ENCODE results near the gene NLRC3. TPM values are rescaled to one million over a fixed set of nuclear protein-coding genes. Genes with fewer than 3 reads are reported as not detected.

Gene NLRC3
- total RNA-seq, 1 donor, result under 0.01 TPM

DNA sequence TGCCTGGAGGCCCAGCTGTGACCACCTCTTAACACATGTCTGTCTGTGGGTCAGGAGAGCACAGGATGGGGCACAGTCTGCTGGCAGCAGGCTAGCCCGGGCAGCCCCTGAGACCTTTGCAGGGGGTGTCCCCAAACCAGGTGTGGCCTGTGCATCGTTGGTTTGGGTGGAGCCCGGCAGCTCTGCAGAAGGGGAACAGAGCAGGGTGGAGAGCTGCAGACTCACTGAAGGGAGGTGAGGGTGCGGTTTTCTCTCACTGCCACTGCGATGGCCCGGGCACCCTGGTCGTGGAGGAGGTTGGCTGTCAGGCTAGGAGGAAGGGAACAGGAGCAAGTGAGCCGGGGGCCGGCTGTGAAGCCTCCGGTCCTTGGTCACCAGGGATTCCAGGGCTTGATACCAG is 28.8 kb downstream of the NLRC3 start:
- H3K79me2 ChIP-seq (ENCODE audit: insufficient read depth, low read length), result no peaks in the 10 kb centered on the region
- no peak for DNase-seq (ENCODE audit: insufficient read length, low spot score, missing footprints)
- H3K4me1 ChIP-seq (ENCODE audit: insufficient read depth, low read length), result no peaks in the 10 kb centered on the region
- H2AFZ ChIP-seq (ENCODE audit: low read length), result no peak overlapping the region
- no peak overlapping the region for H3K27ac ChIP-seq (ENCODE audit: low read depth, low read length)
- H3K36me3 ChIP-seq (ENCODE audit: insufficient read depth, low read length), result no peaks in the 10 kb centered on the region
- no peak overlapping the region for H3K4me2 ChIP-seq (ENCODE audit: insufficient read depth, low read length)
- H4K20me1 ChIP-seq (ENCODE audit: insufficient read depth, low read length), result no peaks in the 10 kb centered on the region
- TF ChIP-seq CTCF (IDR thresholded peaks at IDR 0.05; ENCODE audit: extremely low read depth, low read depth, low read length), result no peak
- no peak overlapping the region for H3K4me3 ChIP-seq (ENCODE audit: insufficient read depth, low read length)
- H3K27me3 ChIP-seq (ENCODE audit: insufficient read depth, low read length), result no peaks in the 10 kb centered on the region
- H3K9me3 ChIP-seq (ENCODE audit: low read depth, low read length), result no peaks in the 10 kb centered on the region

DNA sequence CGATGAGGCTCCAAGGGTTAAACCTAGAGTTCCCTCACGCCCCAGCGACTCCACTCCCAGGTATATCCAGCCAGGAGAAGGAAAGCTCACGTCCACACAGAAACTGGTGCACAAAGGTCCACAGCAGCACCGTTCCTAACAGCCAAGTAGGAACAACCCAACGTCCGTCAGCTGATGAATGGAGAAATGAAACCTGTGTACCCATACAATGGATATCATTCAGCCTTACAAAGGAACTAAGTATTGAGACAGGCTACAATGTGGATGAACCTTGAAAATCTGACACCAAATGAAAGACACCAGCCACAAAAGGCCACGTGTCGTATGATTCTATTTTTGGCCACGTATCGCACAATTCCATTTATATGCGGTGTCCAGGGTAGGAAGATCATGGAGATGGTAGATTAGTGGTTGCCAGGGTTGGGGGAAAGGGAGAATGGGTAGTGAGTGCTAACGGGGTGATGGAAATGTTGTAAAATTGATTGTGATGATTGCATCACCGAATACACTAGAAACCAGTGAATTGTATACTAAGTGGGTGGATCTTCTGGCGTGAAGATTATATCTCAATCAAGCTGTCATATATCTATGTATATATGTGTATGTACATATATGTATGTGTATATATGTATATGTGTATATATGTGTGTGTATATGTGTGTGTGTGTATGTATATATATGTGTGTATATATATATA is 30.1 kb downstream of the NLRC3 start:
- no peak overlapping the region for H3K4me3 ChIP-seq (ENCODE audit: insufficient read depth, low read length)
- H3K79me2 ChIP-seq (ENCODE audit: insufficient read depth, low read length), result no peaks in the 10 kb centered on the region
- no peak overlapping the region for H3K27ac ChIP-seq (ENCODE audit: low read depth, low read length)
- no peak overlapping the region for H3K4me2 ChIP-seq (ENCODE audit: insufficient read depth, low read length)
- DNase-seq (ENCODE audit: insufficient read length, low spot score, missing footprints), result no peak
- H3K36me3 ChIP-seq (ENCODE audit: insufficient read depth, low read length), result no peaks in the 10 kb centered on the region
- no peaks in the 10 kb centered on the region for H3K27me3 ChIP-seq (ENCODE audit: insufficient read depth, low read length)
- H3K9me3 ChIP-seq (ENCODE audit: low read depth, low read length), result no peaks in the 10 kb centered on the region
- no peak overlapping the region for H2AFZ ChIP-seq (ENCODE audit: low read length)
- no peaks in the 10 kb centered on the region for H4K20me1 ChIP-seq (ENCODE audit: insufficient read depth, low read length)
- no peak for TF ChIP-seq CTCF (IDR thresholded peaks at IDR 0.05; ENCODE audit: extremely low read depth, low read depth, low read length)
- H3K4me1 ChIP-seq (ENCODE audit: insufficient read depth, low read length), result peaks cover 6% of the 10 kb centered on the region

DNA sequence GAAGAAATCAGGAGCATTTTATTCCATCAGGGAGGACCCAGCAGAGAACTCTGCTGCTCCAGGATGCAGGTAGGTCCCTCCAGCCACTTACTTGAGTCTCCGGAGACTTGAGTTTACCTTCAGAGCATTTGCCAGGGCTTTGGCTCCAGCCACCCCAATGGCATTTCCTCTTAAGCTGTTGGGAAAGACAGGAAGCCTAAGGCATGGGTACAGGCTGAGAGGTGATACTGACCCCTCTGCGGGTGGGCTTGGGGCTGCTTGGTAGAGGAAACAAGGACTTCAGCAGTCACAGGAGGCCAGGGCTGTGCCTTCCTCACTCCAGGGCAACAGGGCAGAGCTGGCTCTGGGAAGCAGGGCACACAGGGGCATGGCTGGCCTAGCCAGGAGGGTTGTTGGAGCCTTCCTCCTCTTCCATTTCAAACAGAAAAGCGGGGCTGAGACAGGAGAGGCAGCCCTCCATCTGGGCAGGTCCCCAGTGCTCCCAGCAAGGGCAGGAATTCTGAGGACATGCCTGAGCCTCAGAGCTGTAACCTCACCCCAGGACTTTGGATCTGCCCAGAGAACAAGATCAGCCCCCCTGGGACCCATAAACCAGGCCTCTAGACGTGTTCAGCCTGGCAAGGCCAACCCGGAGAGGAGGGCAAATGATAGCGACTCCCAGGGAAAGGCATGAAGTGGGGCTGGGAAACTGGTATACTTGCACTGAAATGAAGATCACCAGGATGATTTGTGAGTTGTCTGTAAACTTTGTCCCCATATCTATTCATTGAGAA is 34.4 kb downstream of the NLRC3 start:
- Histone ChIP-seq H4K20me1 (ENCODE audit: insufficient read depth, low read length) (no peaks in the 10 kb centered on the region), H3K9me3 (ENCODE audit: low read depth, low read length) (no peaks in the 10 kb centered on the region), H2AFZ (ENCODE audit: low read length) (no peak overlapping the region), H3K4me1 (ENCODE audit: insufficient read depth, low read length) (peaks cover 6% of the 10 kb centered on the region), H3K79me2 (ENCODE audit: insufficient read depth, low read length) (no peaks in the 10 kb centered on the region), H3K36me3 (ENCODE audit: insufficient read depth, low read length) (peaks cover 4% of the 10 kb centered on the region), H3K27me3 (ENCODE audit: insufficient read depth, low read length) (no peaks in the 10 kb centered on the region), H3K27ac (ENCODE audit: low read depth, low read length) (no peak overlapping the region), H3K4me2 (ENCODE audit: insufficient read depth, low read length) (no peak overlapping the region), H3K4me3 (ENCODE audit: insufficient read depth, low read length) (no peak overlapping the region)
- DNase-seq (ENCODE audit: insufficient read length, low spot score, missing footprints), result peak; percentile 90
- no peak for TF ChIP-seq CTCF (IDR thresholded peaks at IDR 0.05; ENCODE audit: extremely low read depth, low read depth, low read length)

GRCh38 chr16:3541527-3542155 is 35.6 kb downstream of the NLRC3 start:
- Histone ChIP-seq H4K20me1 (ENCODE audit: insufficient read depth, low read length) (no peaks in the 10 kb centered on the region), H3K9me3 (ENCODE audit: low read depth, low read length) (no peaks in the 10 kb centered on the region), H3K27ac (ENCODE audit: low read depth, low read length) (no peak overlapping the region), H3K4me1 (ENCODE audit: insufficient read depth, low read length) (peaks cover 11% of the 10 kb centered on the region), H3K27me3 (ENCODE audit: insufficient read depth, low read length) (no peaks in the 10 kb centered on the region), H3K4me3 (ENCODE audit: insufficient read depth, low read length) (no peak overlapping the region), H3K79me2 (ENCODE audit: insufficient read depth, low read length) (no peaks in the 10 kb centered on the region), H3K4me2 (ENCODE audit: insufficient read depth, low read length) (no peak overlapping the region), H2AFZ (ENCODE audit: low read length) (no peak overlapping the region), H3K36me3 (ENCODE audit: insufficient read depth, low read length) (peaks cover 8% of the 10 kb centered on the region)
- no peak for DNase-seq (ENCODE audit: insufficient read length, low spot score, missing footprints)
- no peak for TF ChIP-seq CTCF (IDR thresholded peaks at IDR 0.05; ENCODE audit: extremely low read depth, low read depth, low read length)

Measured in osteoblast (primary cell).